ENCODE results near the gene COL5A3.

GRCh38 chr19:10007371-10008183 is 2.7 kb downstream of the COL5A3 start:
- no peak for TF ChIP-seq CTCF (IDR thresholded peaks at IDR 0.05)
- TF ChIP-seq POLR2A (IDR thresholded peaks at IDR 0.05), result no peak

All from body of pancreas (tissue), 4 donors.